ENCODE measurements around the gene GIPC2. TPM values are rescaled to one million over a fixed set of nuclear protein-coding genes. Genes with fewer than 3 reads are reported as not detected.

GIPC2 gene
- total and polyA plus RNA-seq, 10 of the 15 experiments (the other 5 are each of a cell fraction or from before 2014, with no cell fraction given), result 0.03 to 0.23 (median 0.06) TPM; not detected in 2

DNA sequence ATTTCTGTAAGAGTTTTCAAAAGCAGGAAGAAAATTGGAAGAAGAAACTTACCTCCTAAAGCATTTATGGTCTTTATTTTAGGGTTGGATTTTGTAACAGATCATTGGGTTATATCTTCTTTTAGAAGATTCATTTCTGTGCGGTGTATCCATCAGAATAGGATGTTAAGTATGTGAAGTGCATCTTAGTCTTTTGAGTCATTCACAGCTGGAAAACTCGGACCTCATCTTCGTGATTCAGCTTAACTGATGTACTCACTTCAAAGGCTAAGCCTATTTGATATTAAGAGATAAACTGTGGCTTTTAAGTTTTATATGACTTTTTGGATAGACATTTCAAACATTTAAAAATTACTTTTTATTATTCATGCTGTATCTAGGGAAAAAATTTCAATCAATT is 56.3 kb downstream of the GIPC2 start:
- H3K9ac ChIP-seq (ENCODE audit: control insufficient read depth, insufficient read depth, low read length), result no peak overlapping the region
- FAIRE-seq, result no peak
- SMC1A ChIA-PET (ENCODE audit: uncharacterized antibody, unreplicated experiment), result no interaction called here
- TF ChIP-seq IKZF2 (IDR thresholded peaks at IDR 0.05) (no peak), MTA3 (IDR thresholded peaks at IDR 0.05; ENCODE audit: borderline replicate concordance, low read length) (no peak), PAX8 (IDR thresholded peaks at IDR 0.05) (no peak), DPF2 (IDR thresholded peaks at IDR 0.05) (no peak), PBX3 (IDR thresholded peaks at IDR 0.05; ENCODE audit: insufficient replicate concordance, low read depth, low read length) (no peak), STAT3 (IDR thresholded peaks at IDR 0.05; ENCODE audit: low read depth, low read length) (no peak), ZNF687 (IDR thresholded peaks at IDR 0.05) (no peak), BMI1 (IDR thresholded peaks at IDR 0.05; ENCODE audit: borderline replicate concordance) (no peak), MEF2A (IDR thresholded peaks at IDR 0.05; ENCODE audit: insufficient read depth, low read depth, low read length) (no peak), RCOR1 (conservative IDR thresholded peaks at IDR 0.05; ENCODE audit: low read depth, low read length) (no peak), SUPT20H (IDR thresholded peaks at IDR 0.05; ENCODE audit: borderline replicate concordance, control insufficient read depth, low read depth, low read length) (no peak), SIX5 (IDR thresholded peaks at IDR 0.05; ENCODE audit: low read depth, low read length, severe bottlenecking) (no peak), TARDBP (IDR thresholded peaks at IDR 0.05; ENCODE audit: borderline replicate concordance) (no peak), TCF12 (IDR thresholded peaks at IDR 0.05; ENCODE audit: low read depth, low read length) (no peak), ZBTB11 (CRISPR knock-in tag; IDR thresholded peaks at IDR 0.05) (no peak), CHD2 (IDR thresholded peaks at IDR 0.05; ENCODE audit: borderline replicate concordance, low read depth, low read length) (no peak)

More for the DNA sequence above, 56.3 kb downstream of the GIPC2 start:
- no peaks in the 10 kb centered on the region for H3K4me1 ChIP-seq (ENCODE audit: control insufficient read depth, insufficient read depth, low read length)
- POLR2A ChIA-PET, result no interaction called here
- DNase-seq (ENCODE audit: low read depth, low spot score) (no peak), ATAC-seq (no peak)
- no peak overlapping the region for H3K4me2 ChIP-seq (ENCODE audit: control insufficient read depth, insufficient read depth)
- H2AFZ ChIP-seq (ENCODE audit: control insufficient read depth, low read depth, low read length), result no peak overlapping the region
- BruUV-seq (replicated peaks), result no TSS peak
- CTCF ChIA-PET, result interaction anchor here (4.8 kb wide), 1 partner anchor 12 kb away, joined by 20 read pairs; no protein-coding TSS in a partner anchor
- WGBS (ENCODE audit: insufficient coverage, insufficient replicate concordance, low lambda C conversion rate, missing lambda C conversion rate), result 29% methylated on average over 3 of the region's 3 CpGs
- intact Hi-C loops (cut with micrococcal nuclease; ENCODE audit: unreplicated experiment) (no loop called here), in situ Hi-C loops (cut with MboI) (loop anchor here (10.0 kb wide), 1 partner anchor 1947 kb away; no protein-coding TSS in a partner anchor)
- no peak overlapping the region for H3K4me3 ChIP-seq
- RAD21 ChIA-PET (ENCODE audit: unreplicated experiment), result interaction anchor here (1.1 kb wide), 1 partner anchor 12 kb away, joined by 3 read pairs; no protein-coding TSS in a partner anchor
- H4K20me1 ChIP-seq (ENCODE audit: control insufficient read depth, insufficient read depth), result no peaks in the 10 kb centered on the region
- no peaks in the 10 kb centered on the region for H3K36me3 ChIP-seq (ENCODE audit: control insufficient read depth in 2 of 2, insufficient read depth in 2 of 2, low read length in 1 of 2)
- no peaks in the 10 kb centered on the region for H3K79me2 ChIP-seq (ENCODE audit: control insufficient read depth, insufficient read depth, low read length)
- H3K27me3 ChIP-seq (replicated peaks in 1 of 2; ENCODE audit: control insufficient read depth in 2 of 2, insufficient read depth in 2 of 2, low read length in 1 of 2), result no peaks in the 10 kb centered on the region
- no peaks in the 10 kb centered on the region for H3K9me3 ChIP-seq (replicated peaks; ENCODE audit: control insufficient read depth, insufficient read depth, low read length)
- no peak overlapping the region for H3K27ac ChIP-seq (ENCODE audit: control insufficient read depth, insufficient read depth)

Measured in GM12878 (cell line).